Esophagus (tissue), 2 donors: Measurements from ENCODE around the gene SEC14L3. TPM values are rescaled to one million over a fixed set of nuclear protein-coding genes. Genes with fewer than 3 reads are reported as not detected.

Source experiments
- H3K27ac ChIP-seq, 2 donors: one replicate each; pipeline ENCODE4 v1.5.1; 2013; ENCODE audit warnings: low read depth in 2 of 2, mild to moderate bottlenecking in 2 of 2, inconsistent platforms in 1 of 2, low read length in 1 of 2, moderate library complexity in 1 of 2
- H3K27me3 ChIP-seq, 2 donors: one replicate each; pipeline ENCODE4 v1.6.1; 2013; ENCODE audit warnings: low read length in 2 of 2, control low read depth in 1 of 2, mild to moderate bottlenecking in 1 of 2; ENCODE audit not compliant: insufficient read depth in 2 of 2, control insufficient read depth in 1 of 2
- H3K36me3 ChIP-seq, 2 donors: one replicate each; pipeline ENCODE4 v1.6.1; 2013; ENCODE audit warnings: low read length in 1 of 2; ENCODE audit not compliant: control insufficient read depth in 2 of 2, insufficient read depth in 2 of 2
- H3K4me1 ChIP-seq, 2 donors: one replicate each; pipeline ENCODE4 v1.6.1; 2013; ENCODE audit warnings: low read length in 1 of 2; ENCODE audit not compliant: control insufficient read depth in 2 of 2, insufficient read depth in 2 of 2
- H3K4me3 ChIP-seq, 2 donors: one replicate each; pipeline ENCODE4 v1.5.1; 2013; ENCODE audit warnings: low read length in 2 of 2, mild to moderate bottlenecking in 2 of 2, low read depth in 1 of 2, moderate library complexity in 1 of 2
- H3K9me3 ChIP-seq, 2 donors: one replicate each; pipeline ENCODE4 v1.6.1; 2013; ENCODE audit warnings: mild to moderate bottlenecking in 2 of 2, low read depth in 1 of 2, low read length in 1 of 2, moderate library complexity in 1 of 2; ENCODE audit not compliant: control insufficient read depth in 2 of 2, insufficient read depth in 1 of 2
- WGBS, 2 donors: extraction: QIAGEN DNeasy Blood & Tissue Kit; methylation state at CpG; one replicate each; pipeline ENCODE4 v1.1.7; 2013; 5-methylcytosine and 5-hydroxymethylcytosine counted together
- polyA plus RNA-seq, 2 donors: library from polyadenylated mRNA; stranded (reverse); fragments of 200-250 nt; gene quantifications; one replicate each; pipeline ENCODE4 v1.2.3, GENCODE V29; 2013
- donor health status: healthy with polysubstance abuse.
- donor health status: Bipolar disorder and iron deficiency.

Gene SEC14L3
- polyA plus RNA-seq: not detected

GRCh38 chr22:30471616-30472318, at the start of gene SEC14L3:
SEC14L3 (minus strand) TSS chr22:30472017; CDS start chr22:30471958, 59 bp downstream.
- H3K27me3 ChIP-seq: no peaks in the 10 kb centered on the region
- no peak within 1 kb of the TSS for H3K4me3 ChIP-seq
- 53 to 66% methylated on average over 13 of the region's 13 CpGs for WGBS, 2 donors
- no peaks in the 10 kb centered on the region for H3K9me3 ChIP-seq
- H3K27ac ChIP-seq: no peak within 1 kb of the TSS
- peaks cover 2 to 4% of the 10 kb centered on the region in 2 donors for H3K4me1 ChIP-seq
- H3K36me3 ChIP-seq: no peaks in the 10 kb centered on the region

- 85 to 87% methylated on average over 7 of the region's 7 CpGs for WGBS, 2 donors
- Histone ChIP-seq H3K9me3 (no peaks in the 10 kb centered on the region), H3K36me3 (no peaks in the 10 kb centered on the region), H3K4me1 (no peaks in the 10 kb centered on the region), H3K4me3 (no peak overlapping the region), H3K27me3 (peaks cover 0 to 2% of the 10 kb centered on the region in 2 donors), H3K27ac (no peak overlapping the region)
Observed at GRCh38 chr22:30519842-30520425, 48.1 kb upstream of the SEC14L3 start.

DNA sequence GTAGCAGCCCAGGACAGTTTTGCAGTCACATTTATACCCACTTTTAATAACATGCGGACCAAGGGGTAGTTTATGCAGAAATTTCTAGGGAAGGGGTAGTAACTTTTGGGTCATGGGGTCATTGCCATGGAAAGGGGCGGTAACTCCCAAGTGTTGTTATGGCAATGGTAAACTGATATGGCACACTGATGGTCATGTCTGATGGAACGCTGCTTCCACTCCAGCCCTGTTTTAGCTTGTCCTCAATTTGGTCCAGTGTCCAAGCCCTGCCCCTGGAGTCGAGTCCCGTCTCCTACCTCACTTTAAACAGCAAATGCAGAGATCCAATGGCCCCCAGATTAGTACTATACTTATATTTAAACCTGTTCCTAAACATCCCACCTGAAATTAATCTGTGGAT, 44.9 kb upstream of the SEC14L3 start:
- WGBS, 2 donors: 86 to 87% methylated on average over 5 of the region's 5 CpGs
- Histone ChIP-seq H3K36me3 (no peaks in the 10 kb centered on the region), H3K9me3 (peaks cover 0 to 2% of the 10 kb centered on the region in 2 donors), H3K27ac (no peak overlapping the region), H3K27me3 (no peaks in the 10 kb centered on the region), H3K4me1 (no peaks in the 10 kb centered on the region), H3K4me3 (no peak overlapping the region)

- no peaks in the 10 kb centered on the region for H3K4me1 ChIP-seq
- no peaks in the 10 kb centered on the region for H3K36me3 ChIP-seq
- WGBS, 2 donors: 86 to 91% methylated on average over 6 of the region's 6 CpGs
- no peak overlapping the region for H3K27ac ChIP-seq
- H3K9me3 ChIP-seq: peaks cover 0 to 2% of the 10 kb centered on the region in 2 donors
- H3K4me3 ChIP-seq: no peak overlapping the region
- no peaks in the 10 kb centered on the region for H3K27me3 ChIP-seq
Observed at GRCh38 chr22:30516273-30516672, 44.5 kb upstream of the SEC14L3 start.

GRCh38 chr22:30514252-30514651, 42.4 kb upstream of the SEC14L3 start:
- 59 to 65% methylated on average over 4 of the region's 4 CpGs for WGBS, 2 donors
- no peaks in the 10 kb centered on the region for H3K27me3 ChIP-seq
- no peak overlapping the region for H3K4me3 ChIP-seq
- no peaks in the 10 kb centered on the region for H3K4me1 ChIP-seq
- H3K9me3 ChIP-seq: peaks cover 0 to 2% of the 10 kb centered on the region in 2 donors
- H3K36me3 ChIP-seq: no peaks in the 10 kb centered on the region
- H3K27ac ChIP-seq: no peak overlapping the region

DNA sequence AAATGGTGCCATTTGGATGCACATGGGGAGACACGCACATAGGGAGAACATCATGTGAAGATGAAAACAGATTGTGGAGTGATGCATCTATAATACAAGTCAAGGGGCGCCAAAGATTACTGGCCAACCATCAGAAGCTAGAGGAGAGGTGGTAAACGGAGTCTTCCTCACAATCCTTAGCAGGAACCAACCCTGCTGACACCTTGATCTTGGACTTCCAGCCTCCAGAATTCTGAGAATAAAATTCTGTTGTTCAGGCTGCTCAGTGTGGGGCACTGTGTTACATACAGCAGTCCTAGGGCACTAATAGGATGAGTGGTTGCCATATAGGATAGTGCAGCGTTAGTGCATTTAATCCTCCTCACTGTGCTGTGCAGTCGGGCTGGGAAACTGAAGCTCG, 41.6 kb upstream of the SEC14L3 start:
- H3K4me1 ChIP-seq: no peaks in the 10 kb centered on the region
- WGBS, 2 donors: 88 to 92% methylated on average over 6 of the region's 6 CpGs

DNA sequence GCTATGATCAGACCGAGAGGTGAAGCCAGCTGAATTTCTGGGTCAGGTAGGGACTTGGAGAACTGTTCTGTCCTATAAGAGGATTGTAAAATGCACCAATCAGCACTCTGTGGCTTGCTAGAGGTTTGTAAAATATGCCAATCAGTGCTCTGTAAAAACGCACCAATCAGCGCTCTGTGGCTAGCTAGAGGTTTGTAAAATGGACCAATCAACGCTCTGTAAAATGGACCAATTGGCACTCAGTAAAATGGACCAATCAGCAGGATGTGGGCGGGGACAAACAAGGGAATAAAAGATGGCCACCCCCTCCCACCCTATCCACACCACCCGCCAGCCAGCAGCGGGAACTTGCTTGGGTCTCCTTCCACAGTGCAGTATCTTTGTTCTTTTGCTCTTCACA, 40.1 kb upstream of the SEC14L3 start:
- Histone ChIP-seq H3K4me1 (no peaks in the 10 kb centered on the region), H3K27me3 (no peaks in the 10 kb centered on the region), H3K27ac (no peak overlapping the region), H3K9me3 (peaks cover 0 to 2% of the 10 kb centered on the region in 2 donors), H3K4me3 (no peak overlapping the region), H3K36me3 (no peaks in the 10 kb centered on the region)
- 92 to 96% methylated on average over 7 of the region's 7 CpGs for WGBS, 2 donors

More for the DNA sequence above, 41.6 kb upstream of the SEC14L3 start:
- Histone ChIP-seq H3K36me3 (no peaks in the 10 kb centered on the region), H3K9me3 (peaks cover 0 to 2% of the 10 kb centered on the region in 2 donors), H3K27ac (no peak overlapping the region), H3K27me3 (no peaks in the 10 kb centered on the region), H3K4me3 (no peak overlapping the region)

DNA sequence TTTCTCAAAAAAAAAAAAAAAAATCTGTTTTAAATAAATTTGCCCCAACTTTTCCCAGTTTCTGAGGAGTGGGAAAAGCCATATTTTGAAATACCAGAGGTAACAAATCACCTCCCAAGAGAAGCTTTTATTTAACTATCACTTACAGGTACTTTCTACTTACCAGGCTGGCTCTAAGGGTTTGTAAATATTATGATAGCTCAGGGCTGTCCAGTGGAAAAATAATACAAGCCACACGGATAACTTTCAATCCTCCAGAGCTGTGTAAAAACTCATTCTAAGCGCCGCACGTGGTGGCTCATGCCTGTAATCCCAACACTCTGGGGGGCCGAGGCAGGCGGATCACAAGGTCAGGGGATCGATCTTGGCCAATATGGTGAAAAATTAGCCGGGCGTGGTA, 39.3 kb upstream of the SEC14L3 start:
- 78 to 81% methylated on average over 9 of the region's 9 CpGs for WGBS, 2 donors
- peaks cover 0 to 2% of the 10 kb centered on the region in 2 donors for H3K9me3 ChIP-seq
- no peak overlapping the region for H3K4me3 ChIP-seq
- peaks cover 0 to 2% of the 10 kb centered on the region in 2 donors for H3K4me1 ChIP-seq
- H3K27ac ChIP-seq: no peak overlapping the region
- no peaks in the 10 kb centered on the region for H3K36me3 ChIP-seq
- H3K27me3 ChIP-seq: no peaks in the 10 kb centered on the region

- 60 to 92% methylated on average over 5 of the region's 5 CpGs for WGBS, 2 donors
- H3K27me3 ChIP-seq: no peaks in the 10 kb centered on the region
- H3K4me1 ChIP-seq: peaks cover 0 to 5% of the 10 kb centered on the region in 2 donors
- no peak overlapping the region for H3K27ac ChIP-seq
- no peak overlapping the region for H3K4me3 ChIP-seq
- H3K9me3 ChIP-seq: no peaks in the 10 kb centered on the region
- no peaks in the 10 kb centered on the region for H3K36me3 ChIP-seq
Observed at GRCh38 chr22:30508216-30508615, 36.4 kb upstream of the SEC14L3 start.

- 79 to 93% methylated on average over 4 of the region's 4 CpGs for WGBS, 2 donors
Observed at GRCh38 chr22:30507670-30508069, 35.9 kb upstream of the SEC14L3 start.

More at GRCh38 chr22:30507670-30508069, 35.9 kb upstream of the SEC14L3 start:
- Histone ChIP-seq H3K36me3 (no peaks in the 10 kb centered on the region), H3K9me3 (no peaks in the 10 kb centered on the region), H3K4me3 (no peak overlapping the region), H3K27me3 (no peaks in the 10 kb centered on the region), H3K4me1 (peaks cover 0 to 5% of the 10 kb centered on the region in 2 donors), H3K27ac (no peak overlapping the region)
